Umbilical cord (tissue), 2 donors: ENCODE results near the gene DSG4. TPM values are rescaled to one million over a fixed set of nuclear protein-coding genes. Genes with fewer than 3 reads are reported as not detected.
"Not testable (repeated sequence)": the region's sequence is repeated elsewhere in the genome, so short reads cannot be mapped to it uniquely, and the experiment has no call there.

Source experiments
- DNase-seq: peaks from one replicate; pipeline ENCODE4 v3.0.0-alpha.2; 2015; ENCODE audit warnings: low spot score
- total RNA-seq: library from RNA; depleted of rRNA; stranded (reverse); fragments of >200 nt; gene quantifications from one replicate; pipeline ENCODE4 v1.2.3, GENCODE V29; 2014; ENCODE audit warnings: low replicate concordance; ENCODE audit not compliant: insufficient read depth

DSG4 gene, protein sequence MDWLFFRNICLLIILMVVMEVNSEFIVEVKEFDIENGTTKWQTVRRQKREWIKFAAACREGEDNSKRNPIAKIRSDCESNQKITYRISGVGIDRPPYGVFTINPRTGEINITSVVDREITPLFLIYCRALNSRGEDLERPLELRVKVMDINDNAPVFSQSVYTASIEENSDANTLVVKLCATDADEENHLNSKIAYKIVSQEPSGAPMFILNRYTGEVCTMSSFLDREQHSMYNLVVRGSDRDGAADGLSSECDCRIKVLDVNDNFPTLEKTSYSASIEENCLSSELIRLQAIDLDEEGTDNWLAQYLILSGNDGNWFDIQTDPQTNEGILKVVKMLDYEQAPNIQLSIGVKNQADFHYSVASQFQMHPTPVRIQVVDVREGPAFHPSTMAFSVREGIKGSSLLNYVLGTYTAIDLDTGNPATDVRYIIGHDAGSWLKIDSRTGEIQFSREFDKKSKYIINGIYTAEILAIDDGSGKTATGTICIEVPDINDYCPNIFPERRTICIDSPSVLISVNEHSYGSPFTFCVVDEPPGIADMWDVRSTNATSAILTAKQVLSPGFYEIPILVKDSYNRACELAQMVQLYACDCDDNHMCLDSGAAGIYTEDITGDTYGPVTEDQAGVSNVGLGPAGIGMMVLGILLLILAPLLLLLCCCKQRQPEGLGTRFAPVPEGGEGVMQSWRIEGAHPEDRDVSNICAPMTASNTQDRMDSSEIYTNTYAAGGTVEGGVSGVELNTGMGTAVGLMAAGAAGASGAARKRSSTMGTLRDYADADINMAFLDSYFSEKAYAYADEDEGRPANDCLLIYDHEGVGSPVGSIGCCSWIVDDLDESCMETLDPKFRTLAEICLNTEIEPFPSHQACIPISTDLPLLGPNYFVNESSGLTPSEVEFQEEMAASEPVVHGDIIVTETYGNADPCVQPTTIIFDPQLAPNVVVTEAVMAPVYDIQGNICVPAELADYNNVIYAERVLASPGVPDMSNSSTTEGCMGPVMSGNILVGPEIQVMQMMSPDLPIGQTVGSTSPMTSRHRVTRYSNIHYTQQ
- 0.24 TPM for total RNA-seq

- DNase-seq, result no peak
These were observed at the start of gene DSG4 for GRCh38 chr18:31376477-31376876. Gene DSG4, plus strand, starts transcription at chr18:31376777. Its CDS starts 135 bp downstream, at chr18:31376912.

DNA sequence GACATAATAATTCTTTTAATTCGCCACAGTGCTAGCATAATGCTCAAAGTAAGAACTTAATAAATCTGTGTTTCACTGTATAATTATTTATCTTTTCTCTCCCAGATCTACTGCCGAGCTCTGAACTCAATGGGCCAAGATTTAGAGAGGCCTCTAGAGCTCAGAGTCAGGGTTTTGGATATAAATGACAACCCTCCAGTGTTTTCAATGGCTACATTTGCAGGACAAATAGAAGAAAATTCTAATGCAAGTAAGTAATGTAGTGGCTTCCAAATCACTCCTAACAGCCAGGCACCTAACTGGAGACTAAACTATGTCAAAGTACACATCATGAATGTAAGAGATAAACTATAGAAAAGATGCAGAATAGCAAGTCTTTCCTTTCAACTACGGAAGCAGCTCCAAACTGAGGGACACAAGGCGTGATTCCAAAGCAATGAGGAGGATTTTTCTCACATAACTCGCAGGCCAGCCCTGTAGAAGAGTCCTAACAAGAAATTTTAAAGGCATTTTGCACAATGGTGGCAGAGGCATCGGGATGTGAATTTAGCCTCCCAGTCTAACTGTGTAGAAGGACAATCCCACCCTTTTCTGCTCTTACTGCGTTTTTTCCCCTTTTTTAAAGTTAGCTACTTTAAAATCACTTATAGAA is 46.7 kb upstream of the DSG4 start:
- DNase-seq, result no peak

- DNase-seq, result no peak
These were observed 33.1 kb upstream of the DSG4 start for GRCh38 chr18:31343454-31343853.

GRCh38 chr18:31353336-31353735 is 23.2 kb upstream of the DSG4 start:
- DNase-seq, result not testable (repeated sequence)

DNA sequence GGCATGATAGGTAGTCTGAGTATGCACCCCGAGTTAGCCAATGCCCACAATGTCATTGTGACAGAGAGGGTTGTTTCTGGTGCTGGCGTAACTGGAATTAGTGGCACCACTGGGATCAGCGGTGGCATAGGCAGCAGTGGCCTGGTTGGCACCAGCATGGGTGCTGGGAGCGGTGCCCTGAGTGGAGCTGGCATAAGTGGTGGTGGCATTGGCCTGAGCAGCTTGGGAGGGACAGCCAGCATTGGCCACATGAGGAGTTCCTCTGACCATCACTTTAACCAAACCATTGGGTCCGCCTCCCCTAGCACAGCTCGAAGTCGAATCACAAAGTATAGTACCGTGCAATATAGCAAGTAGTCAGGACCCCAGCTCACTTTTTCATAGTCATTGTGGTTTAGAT is 21.6 kb upstream of the DSG4 start:
- no peak for DNase-seq

GRCh38 chr18:31356025-31356424 is 20.6 kb upstream of the DSG4 start:
- DNase-seq, result no peak

DNA sequence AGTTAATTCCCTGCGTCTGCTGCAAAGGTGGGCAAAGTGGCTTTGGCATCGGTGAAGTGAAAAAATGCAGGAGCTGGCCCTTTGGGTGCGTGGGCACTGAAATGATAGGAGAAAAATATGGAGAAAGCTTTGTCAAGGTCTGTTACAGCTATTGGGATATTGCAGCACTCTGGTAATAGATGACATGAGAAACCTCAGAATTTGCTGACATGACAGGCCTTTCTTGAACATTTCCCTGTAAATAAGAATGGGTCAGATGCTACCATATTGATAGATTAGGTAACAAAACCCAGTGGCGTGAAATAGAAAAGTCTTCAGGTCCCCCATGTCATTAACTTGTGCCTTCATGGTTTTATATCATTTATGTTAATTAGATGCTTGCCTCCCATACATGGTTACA is 12.4 kb upstream of the DSG4 start:
- DNase-seq, result no peak

DNA sequence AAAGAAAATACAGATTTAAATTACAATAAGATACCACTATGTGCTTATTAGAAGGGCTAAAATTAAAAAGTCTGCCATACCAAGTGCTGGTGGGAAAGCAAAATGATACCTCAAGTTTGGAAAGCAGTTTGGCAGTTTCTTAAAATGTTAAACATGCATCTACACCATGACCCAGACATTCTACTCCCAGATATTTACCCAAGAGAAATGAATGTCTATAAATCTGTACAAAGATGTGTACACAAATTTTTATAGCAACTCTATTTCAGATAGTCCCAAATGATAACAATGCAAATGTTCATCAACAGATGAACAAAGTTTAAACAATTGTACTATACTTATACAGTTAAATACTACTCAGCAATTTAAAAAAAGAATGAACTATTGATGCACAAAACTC is 7.1 kb upstream of the DSG4 start:
- DNase-seq, result no peak

DNA sequence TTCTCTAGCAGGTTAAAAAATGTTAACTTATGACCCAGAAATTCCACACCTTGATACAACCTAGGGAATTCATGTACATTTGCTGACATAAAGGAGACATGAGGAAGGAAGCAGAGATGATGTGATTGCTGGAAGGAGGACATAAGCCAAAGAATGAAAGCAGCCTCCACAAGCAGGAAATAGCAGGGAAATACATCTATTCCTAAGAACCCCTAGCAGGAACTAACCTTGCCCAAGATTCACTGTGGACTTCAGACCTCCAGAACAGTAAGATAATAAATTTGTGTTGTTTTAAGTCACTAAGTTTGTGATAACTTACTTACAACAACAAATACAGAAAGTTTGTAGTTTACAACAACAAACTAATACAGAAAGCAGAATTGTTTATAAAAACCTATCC is 4.6 kb upstream of the DSG4 start:
- no peak for DNase-seq

GRCh38 chr18:31373641-31374040 is 2.9 kb upstream of the DSG4 start:
- no peak for DNase-seq

DNA sequence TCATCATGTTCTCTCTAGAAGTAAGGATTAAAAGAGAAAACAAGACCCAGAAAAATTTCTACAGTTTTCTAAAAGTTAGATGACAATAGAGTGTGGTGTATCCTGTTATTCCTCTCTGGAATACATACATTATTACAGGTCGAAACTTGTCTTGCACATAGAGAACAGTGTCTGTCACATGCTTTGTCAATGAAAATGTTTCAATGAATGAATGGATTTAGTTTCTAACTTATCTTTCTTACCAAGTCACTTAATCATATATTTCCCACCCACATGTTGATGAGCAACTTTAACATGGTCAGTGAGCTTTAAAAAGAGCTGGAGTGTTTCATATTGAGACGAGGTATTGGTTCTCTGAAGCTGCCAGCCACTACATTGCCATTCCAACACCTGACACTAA is 4.3 kb downstream of the DSG4 start:
- no peak for DNase-seq

- no peak for DNase-seq
These were observed 5.5 kb downstream of the DSG4 start for GRCh38 chr18:31382107-31382506.

GRCh38 chr18:31386741-31387140 is 10.2 kb downstream of the DSG4 start:
- no peak for DNase-seq

DNA sequence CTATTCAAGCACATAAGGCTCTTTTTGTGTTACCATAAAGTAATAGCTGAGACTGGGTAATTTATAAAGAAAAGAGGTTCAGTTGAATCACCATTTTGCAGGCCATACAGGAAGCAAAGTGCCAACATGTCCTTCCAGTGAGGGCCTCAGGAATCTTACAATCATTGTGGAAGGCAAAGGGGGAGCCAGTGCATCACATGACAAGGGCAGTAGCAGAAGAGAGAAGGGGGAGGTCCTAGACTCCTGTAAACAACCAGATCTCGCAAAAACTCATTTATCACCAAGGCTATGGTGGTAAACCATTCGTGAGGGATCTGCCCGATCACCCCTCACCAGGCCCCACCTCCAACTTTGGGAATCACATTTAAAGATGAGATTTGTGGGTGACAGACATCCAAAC is 16.7 kb downstream of the DSG4 start:
- no peak for DNase-seq

GRCh38 chr18:31396796-31397612 is 20.4 kb downstream of the DSG4 start:
- DNase-seq, result peak; percentile 58

- peak; percentile 93 for DNase-seq
These were observed 21.6 kb downstream of the DSG4 start for GRCh38 chr18:31398191-31398590.

DNA sequence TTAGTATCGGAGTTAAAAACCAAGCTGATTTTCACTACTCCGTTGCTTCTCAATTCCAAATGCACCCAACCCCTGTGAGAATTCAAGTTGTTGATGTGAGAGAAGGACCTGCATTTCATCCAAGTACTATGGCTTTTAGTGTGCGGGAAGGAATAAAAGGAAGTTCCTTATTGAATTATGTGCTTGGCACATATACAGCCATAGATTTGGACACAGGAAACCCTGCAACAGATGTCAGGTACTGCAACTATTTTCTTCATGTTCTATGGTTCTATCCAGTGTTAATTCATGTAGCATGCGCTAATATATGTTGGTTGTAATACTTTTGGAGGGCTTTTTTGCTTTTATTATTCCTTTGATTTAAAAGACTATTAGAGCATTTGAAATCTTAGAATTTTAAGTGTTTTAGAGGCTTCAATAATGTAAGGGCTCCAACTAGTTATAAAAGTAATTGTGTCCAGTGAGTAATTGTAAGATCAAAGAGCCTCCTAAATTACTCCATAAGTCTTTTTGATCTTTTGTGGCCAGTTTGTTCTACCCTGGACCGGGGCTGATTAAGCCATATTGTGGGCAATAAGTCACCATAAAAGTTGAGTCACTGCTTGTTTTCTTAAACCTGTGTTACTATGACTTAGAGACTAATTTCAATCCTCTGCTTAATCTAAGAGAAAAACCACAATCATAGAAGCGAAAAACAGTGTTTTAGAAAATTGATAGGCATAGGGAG is 22.9 kb downstream of the DSG4 start:
- DNase-seq, result peak; percentile 61

GRCh38 chr18:31401156-31402025 is 24.8 kb downstream of the DSG4 start:
- no peak for DNase-seq

- DNase-seq, result no peak
These were observed 25.4 kb downstream of the DSG4 start for GRCh38 chr18:31402026-31402373.
